Activated T-cell treated with anti-CD3 and anti-CD28 coated beads for 48 hours (primary cell): ENCODE measurements around the gene GAPDHS.

Experiments
- DNase-seq: peaks from one replicate; pipeline ENCODE4 v3.0.0-alpha.2; 2020; ENCODE audit warnings: low read depth

The GAPDHS gene

DNA sequence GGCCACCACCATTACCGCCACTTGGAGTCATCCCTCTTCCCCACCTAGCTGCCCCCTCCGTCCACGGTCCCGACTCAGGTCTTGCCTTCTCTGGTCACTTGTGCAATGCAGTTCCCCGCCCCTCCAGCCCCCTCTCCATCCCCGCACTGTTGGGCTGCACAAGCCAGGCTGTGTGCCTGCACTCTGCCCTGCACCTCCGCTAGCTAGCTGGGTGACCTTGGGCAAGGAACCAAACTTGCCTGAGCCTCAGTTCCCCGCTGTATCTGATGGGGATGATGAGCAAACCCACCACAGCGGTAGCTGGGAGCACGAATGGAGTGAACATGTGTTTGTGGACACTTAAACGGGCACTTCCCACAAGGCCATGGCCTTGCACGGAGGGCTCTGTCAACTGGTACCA, 6.6 kb downstream of the GAPDHS start:
- DNase-seq: no peak

DNA sequence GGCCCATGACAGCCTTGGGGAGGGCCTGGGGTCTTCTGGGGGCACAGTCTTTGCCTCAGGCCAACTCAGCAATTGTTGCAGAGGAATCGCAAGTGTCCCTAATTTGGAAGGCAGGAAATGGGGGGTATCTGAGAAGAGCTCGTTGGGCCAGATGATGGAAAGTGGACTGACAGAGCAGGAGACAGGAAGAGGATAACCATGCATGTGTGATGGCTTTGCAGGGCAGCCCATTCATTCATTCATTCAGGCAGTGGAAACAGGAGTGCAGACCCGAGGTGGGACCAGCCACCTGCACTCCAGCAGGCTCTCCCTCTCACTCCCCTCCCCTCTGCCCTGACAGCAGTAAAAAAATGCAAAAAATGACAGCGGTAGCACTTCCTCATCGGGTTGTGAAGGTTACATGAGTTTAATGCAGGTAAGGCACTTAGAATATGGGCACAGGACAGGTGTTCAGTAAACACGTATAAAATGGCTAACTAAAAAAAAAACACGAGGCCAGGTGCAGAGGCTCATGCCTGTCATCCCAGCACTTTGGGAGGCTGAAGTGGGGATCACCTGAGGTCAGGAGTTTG, 7.2 kb downstream of the GAPDHS start:
- DNase-seq: no peak

DNA sequence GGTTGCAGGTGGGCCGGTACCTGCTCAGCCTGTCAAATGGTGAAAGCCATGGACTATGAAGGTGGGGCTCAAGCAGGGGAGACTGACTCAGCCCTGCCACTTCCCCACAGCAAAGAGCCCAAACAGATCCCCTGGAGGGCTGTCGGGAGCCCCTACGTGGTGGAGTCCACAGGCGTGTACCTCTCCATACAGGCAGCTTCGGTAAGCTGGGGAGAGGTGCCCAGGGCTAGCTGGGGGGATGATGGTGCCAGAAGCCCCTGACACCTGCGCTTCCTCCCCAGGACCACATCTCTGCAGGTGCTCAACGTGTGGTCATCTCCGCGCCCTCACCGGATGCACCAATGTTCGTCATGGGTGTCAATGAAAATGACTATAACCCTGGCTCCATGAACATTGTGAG, 9.0 kb downstream of the GAPDHS start:
- no peak for DNase-seq

- DNase-seq: no peak
Observed at GRCh38 chr19:35543280-35544109, 10.2 kb downstream of the GAPDHS start.

DNA sequence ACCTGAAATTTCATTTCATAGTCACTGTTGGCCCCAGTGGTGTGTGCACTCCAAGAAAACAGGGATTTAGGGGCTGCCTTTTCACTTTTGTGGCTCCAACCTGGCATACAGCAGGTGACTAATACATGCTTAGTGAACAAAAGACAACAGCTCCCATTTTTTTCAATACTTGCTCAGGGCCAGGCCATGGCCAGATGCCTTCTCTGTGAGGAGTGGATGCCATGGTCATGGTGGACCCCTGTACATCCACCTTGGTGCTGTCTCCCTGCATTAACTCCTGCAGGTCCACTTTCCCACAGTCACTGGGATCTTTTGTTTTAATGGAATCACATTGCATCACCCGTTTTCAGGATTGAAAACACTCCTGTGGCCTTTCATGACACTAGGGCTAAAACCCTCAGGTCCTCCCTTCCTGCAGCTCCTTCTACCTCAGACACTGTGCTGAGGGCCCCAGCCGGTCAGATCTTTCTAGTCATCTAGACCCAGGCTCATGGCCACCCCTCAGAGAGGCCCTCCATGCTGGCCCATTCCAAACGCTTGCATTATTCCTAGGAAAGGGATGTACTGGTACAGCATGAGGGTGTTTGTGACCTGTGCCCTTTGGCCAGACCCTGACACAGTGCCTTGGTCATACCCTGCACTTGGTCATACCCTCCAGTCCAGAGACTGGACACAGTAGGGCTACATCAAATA, 11.0 kb downstream of the GAPDHS start:
- no peak for DNase-seq

DNA sequence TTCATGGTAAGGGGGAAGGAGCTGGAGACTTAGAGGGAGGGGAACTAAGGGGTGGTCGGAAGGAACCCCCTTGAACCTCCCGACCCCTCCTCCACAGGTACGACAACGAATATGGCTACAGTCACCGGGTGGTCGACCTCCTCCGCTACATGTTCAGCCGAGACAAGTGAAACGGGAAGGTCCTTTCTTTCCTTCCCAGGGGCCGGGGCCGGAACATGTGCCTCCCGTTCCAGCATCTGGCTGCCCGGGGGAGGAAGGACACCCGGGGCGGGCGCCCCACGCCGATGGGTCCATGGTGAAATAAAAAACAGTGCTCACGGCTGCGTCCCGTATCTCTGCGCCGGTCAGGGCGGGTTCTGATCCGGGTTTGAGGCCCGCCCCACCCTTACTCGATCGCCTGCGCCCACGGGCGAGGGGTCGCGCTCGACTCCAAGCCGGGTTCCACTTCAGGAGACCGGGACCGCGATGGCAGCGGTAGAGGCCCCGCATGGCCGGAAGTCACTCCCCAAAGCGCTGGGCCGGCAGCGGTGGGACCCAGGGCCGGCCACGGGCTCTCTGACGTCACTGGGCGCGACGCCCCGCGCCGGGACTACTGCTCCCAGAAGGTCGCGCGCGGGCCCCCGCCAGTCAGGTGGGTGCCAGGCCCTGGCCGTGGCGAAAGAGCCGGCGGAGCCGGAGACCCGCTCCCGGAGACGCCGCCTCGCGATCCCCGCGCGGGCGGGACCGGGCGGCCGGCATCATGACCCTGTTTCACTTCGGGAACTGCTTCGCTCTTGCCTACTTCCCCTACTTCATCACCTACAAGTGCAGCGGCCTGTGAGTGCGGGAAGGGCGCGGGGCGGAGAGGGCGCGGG, 12.0 kb downstream of the GAPDHS start, which contains the start of gene TMEM147:
Gene TMEM147 (plus strand): TSS at position 626 of the 854 bp plus-strand sequence. CDS start 114 bp downstream, at position 740.
- peak; percentile 88 for DNase-seq

- peak; percentile 76 for DNase-seq
Observed at GRCh38 chr19:35545855-35546381, 12.7 kb downstream of the GAPDHS start.

GRCh38 chr19:35546532-35546931, 13.3 kb downstream of the GAPDHS start:
- no peak for DNase-seq

DNA sequence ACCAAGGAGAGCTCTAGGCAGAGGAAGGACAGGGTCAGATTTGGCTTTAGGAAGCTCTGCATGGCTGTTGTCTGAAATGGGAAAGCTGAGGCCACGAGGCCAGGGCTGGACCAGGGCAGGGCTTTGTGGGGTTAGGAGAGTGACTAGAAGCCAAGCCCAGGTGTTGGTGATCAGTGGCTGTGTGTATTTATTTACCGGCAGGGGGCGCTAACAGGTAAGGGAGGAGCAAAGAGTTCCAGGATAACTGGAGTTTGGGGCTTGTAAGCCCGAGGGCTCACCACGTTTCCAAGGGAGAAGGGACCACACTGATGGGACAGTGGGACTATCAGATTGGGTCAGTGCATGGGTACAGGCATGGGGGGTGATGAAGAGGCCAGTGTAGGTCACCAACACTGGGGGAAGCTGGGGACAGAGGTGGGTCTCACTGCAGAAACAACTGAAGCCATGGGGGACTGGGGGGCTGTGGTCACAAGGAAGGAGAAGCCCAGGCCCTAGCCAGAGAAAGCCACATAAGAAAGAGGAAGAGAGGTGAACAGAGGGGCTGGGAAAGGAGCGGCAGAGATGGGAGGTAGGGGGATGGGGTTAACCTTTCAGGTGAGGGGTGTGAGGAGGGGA, 16.0 kb downstream of the GAPDHS start:
- DNase-seq: peak; percentile 28

DNA sequence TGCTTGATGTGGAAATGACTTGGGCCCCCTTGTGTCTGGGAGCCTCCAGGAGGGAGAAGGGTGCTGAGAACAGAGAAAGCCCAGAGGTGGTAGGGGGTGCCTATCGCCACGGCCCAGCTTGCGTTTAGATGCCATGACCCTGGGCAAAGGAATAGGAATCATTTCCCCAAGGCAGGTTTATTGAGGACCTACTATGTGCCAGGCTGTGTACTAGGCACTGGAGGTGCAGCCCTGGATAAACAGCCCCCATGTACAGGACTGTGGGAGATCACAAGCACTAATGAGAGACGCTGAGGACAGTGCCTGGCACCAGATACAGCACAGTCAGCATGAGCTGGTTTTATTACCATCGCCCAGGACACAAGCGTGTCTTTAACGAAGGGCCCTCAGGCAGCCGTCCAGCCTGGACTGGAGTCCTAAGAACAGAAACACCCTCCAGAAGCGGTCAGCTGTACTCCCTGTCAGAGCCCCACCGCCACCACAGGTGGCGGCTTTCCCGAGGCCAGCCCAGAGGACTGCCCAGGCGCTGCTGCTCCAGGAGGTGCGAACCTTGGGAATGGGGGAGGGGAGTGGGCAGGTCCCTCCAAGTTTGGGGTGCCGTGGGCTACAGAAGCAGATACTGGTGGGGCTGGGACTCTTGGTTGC, 16.7 kb downstream of the GAPDHS start:
- no peak for DNase-seq

DNA sequence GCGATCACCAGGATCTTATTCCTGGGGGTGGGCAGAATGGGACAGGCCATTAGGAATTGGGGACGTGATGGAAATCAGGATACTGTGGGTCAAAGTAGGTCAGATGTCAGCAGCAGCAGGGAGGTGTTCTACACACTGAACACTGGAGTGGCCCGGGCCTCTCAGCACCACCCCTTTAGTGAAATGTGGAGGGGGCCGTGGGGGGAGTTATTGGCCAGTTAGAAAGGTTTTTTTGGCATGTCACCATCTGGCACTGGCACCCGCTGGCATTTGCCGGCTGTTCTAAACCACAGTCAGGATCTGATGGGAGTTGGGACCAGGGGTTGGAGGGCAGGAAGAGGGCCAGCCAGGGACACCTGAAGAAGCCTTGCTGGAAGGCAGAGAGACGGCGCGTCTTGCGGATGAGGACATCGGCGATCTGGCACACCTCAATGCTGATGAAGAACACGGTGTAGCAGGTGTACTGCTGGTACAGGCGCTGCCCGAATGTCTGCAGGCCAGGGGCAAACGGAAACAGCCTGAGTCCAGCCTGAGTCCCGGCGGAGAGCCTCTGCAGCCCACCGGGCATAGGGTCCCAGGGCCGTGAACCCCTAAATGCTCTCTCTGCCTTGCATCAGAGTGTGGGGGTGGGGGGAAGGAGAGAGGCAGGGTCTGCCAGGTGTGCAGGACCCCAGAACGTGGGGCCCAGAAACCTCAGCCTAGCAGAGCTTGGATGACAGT, 18.0 kb downstream of the GAPDHS start:
- no peak for DNase-seq

GRCh38 chr19:35552534-35553384, 19.5 kb downstream of the GAPDHS start:
- no peak for DNase-seq

- no peak for DNase-seq
Observed at GRCh38 chr19:35553385-35554000, 20.2 kb downstream of the GAPDHS start.

- no peak for DNase-seq
Observed at GRCh38 chr19:35554076-35554475, 20.8 kb downstream of the GAPDHS start.

- no peak for DNase-seq
Observed at GRCh38 chr19:35555301-35556005, 22.2 kb downstream of the GAPDHS start.

- no peak for DNase-seq
Observed at GRCh38 chr19:35556025-35556590, 22.9 kb downstream of the GAPDHS start.

GRCh38 chr19:35556846-35557538, 23.7 kb downstream of the GAPDHS start:
- DNase-seq: no peak
